Stomach (tissue), 4 donors: ENCODE data around the gene RFTN1.

ENCODE experiments used
- CTCF ChIP-seq, 7 experiments: fragments of 450-650 bp in 4 of 7; fragments of 200-600 bp in 3 of 7; sonication (generic) in 3 of 7; IDR thresholded peaks; one replicate each; pipeline ENCODE4 v1.5.1; 2016 to 2019; ENCODE audit warnings: antibody characterized with exemption in 7 of 7, control low read depth in 2 of 7, mild to moderate bottlenecking in 1 of 7
- POLR2A ChIP-seq, 4 donors: fragments of 450-650 bp; IDR thresholded peaks; one replicate each; pipeline ENCODE4 v1.6.1; 2016; ENCODE audit warnings: antibody characterized with exemption in 4 of 4, control low read depth in 2 of 4, mild to moderate bottlenecking in 1 of 4, moderate library complexity in 1 of 4

- TF ChIP-seq CTCF (IDR thresholded peaks at IDR 0.05), result no peak
- no peak for TF ChIP-seq POLR2A (IDR thresholded peaks at IDR 0.05)
These were observed 135.6 kb downstream of the RFTN1 start for GRCh38 chr3:16377847-16378302.
